Tibial artery (tissue), 4 donors: ENCODE measurements around the gene KCNJ5.

Source experiments
- DNase-seq, 2 donors: peaks; one replicate each; pipeline ENCODE4 v3.0.0-alpha.2; 2019
- H3K27ac ChIP-seq, 2 donors: fragments of 200-600 bp; sonication (generic) in 1 of 2; 1 replicate in 1 of 2; 2 replicates in 1 of 2; pipeline ENCODE4 v1.5.1; 2018 to 2019; ENCODE audit warnings: mild to moderate bottlenecking in 1 of 2
- H3K27me3 ChIP-seq, 2 donors: fragments of 200-600 bp; sonication (generic) in 1 of 2; one replicate each; pipeline versions ENCODE4 v1.5.1 to v1.6.0; 2016 to 2019
- H3K36me3 ChIP-seq, 3 donors: fragments of 200-600 bp; sonication (generic) in 2 of 3; one replicate each; pipeline ENCODE4 v1.5.1; 2016 to 2019; ENCODE audit warnings: mild to moderate bottlenecking in 2 of 3
- H3K4me1 ChIP-seq, 4 donors: fragments of 200-600 bp; sonication (generic) in 2 of 4; 1 replicate in 3 of 4; 2 replicates in 1 of 4; pipeline ENCODE4 v1.5.1; 2016 to 2019
- H3K4me3 ChIP-seq, 2 donors: fragments of 200-600 bp; sonication (generic) in 1 of 2; 1 replicate in 1 of 2; 2 replicates in 1 of 2; pipeline ENCODE4 v1.5.1; 2018 to 2019; ENCODE audit warnings: mild to moderate bottlenecking in 2 of 2
- H3K9me3 ChIP-seq, 3 donors: fragments of 200-600 bp; sonication (generic) in 1 of 3; one replicate each; pipeline ENCODE4 v1.5.1; 2016 to 2019
- intact Hi-C: fragments of 100-400 bp; cut with DNase I; formaldehyde crosslinking; loops from one replicate; pipeline ENCODE4 v1.15.0; 2023; ENCODE audit warnings: low total_unique reads
- TF ChIP-seq, protein P1 (sequence below), 2 experiments: fragments of 200-600 bp in 1 of 2; fragments of 450-650 bp in 1 of 2; IDR thresholded peaks; one replicate each; pipeline ENCODE4 v1.5.1; 2017 to 2019; ENCODE audit warnings: antibody characterized with exemption in 2 of 2, mild to moderate bottlenecking in 1 of 2, moderate library complexity in 1 of 2

The KCNJ5 gene

GRCh38 chr11:128848815-128849455 is 42.2 kb upstream of the KCNJ5 start:
- intact Hi-C loops, result no loop called here

GRCh38 chr11:128852327-128853023 is 38.7 kb upstream of the KCNJ5 start:
- TF ChIP-seq, protein P1, sequence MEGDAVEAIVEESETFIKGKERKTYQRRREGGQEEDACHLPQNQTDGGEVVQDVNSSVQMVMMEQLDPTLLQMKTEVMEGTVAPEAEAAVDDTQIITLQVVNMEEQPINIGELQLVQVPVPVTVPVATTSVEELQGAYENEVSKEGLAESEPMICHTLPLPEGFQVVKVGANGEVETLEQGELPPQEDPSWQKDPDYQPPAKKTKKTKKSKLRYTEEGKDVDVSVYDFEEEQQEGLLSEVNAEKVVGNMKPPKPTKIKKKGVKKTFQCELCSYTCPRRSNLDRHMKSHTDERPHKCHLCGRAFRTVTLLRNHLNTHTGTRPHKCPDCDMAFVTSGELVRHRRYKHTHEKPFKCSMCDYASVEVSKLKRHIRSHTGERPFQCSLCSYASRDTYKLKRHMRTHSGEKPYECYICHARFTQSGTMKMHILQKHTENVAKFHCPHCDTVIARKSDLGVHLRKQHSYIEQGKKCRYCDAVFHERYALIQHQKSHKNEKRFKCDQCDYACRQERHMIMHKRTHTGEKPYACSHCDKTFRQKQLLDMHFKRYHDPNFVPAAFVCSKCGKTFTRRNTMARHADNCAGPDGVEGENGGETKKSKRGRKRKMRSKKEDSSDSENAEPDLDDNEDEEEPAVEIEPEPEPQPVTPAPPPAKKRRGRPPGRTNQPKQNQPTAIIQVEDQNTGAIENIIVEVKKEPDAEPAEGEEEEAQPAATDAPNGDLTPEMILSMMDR (IDR thresholded peaks at IDR 0.05), result no peak
- H3K4me1 ChIP-seq, result no peaks in the 10 kb centered on the region
- H3K9me3 ChIP-seq, result no peaks in the 10 kb centered on the region
- no peak overlapping the region for H3K4me3 ChIP-seq
- no peaks in the 10 kb centered on the region for H3K36me3 ChIP-seq
- H3K27ac ChIP-seq, result no peak overlapping the region
- intact Hi-C loops, result no loop called here
- DNase-seq, result no peak
- H3K27me3 ChIP-seq, result no peaks in the 10 kb centered on the region

More at GRCh38 chr11:128848815-128849455, 42.2 kb upstream of the KCNJ5 start:
- H3K27ac ChIP-seq, result no peak overlapping the region
- TF ChIP-seq, protein P1 (IDR thresholded peaks at IDR 0.05), result peak; percentile 34 to 36
- H3K4me3 ChIP-seq, result no peak overlapping the region
- no peaks in the 10 kb centered on the region for H3K36me3 ChIP-seq
- no peaks in the 10 kb centered on the region for H3K9me3 ChIP-seq
- no peaks in the 10 kb centered on the region for H3K4me1 ChIP-seq
- DNase-seq, result peak in 1 of 2 donors; percentile 48
- peaks cover 0 to 6% of the 10 kb centered on the region in 2 donors for H3K27me3 ChIP-seq

DNA sequence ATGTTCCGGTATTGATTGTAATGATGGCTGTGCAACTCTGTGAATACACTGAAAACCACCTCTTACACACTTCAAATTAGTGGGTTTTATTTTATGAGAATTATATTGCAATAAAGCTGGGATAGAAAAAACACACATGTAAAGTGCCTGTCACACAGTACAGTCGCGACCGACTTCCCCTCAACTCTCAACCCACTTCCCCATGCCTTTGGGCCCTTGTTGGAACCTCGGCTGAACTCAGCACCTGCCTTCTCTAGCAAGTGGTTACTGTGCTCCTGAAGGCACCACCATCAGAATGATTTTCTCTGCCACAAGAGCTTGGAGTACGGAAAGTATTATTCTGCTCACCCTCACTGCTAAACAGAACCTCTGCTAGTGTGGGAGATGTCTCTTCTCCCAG is 37.6 kb upstream of the KCNJ5 start:
- H3K27me3 ChIP-seq, result no peaks in the 10 kb centered on the region

DNA sequence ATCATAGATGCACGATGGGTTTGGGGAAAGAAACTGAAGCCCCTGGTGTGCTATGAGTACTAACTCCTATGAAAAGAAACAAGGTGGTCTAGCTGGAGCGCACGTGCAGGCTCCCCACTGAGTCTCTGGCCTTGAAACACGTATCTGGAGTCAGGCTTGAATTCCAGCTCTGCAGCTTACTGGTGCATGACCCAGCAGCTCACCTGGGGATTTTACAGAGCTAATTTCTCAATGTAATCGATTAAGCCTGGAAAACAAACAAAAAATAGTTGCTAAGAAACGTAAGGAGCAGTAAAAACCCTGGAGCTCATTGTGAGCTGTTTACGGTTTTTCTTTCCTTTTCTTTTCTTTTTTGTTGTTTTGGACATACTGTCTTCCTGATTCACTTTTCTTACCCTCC is 36.3 kb upstream of the KCNJ5 start:
- Histone ChIP-seq H3K4me3 (no peak overlapping the region), H3K9me3 (no peaks in the 10 kb centered on the region), H3K4me1 (no peaks in the 10 kb centered on the region), H3K36me3 (no peaks in the 10 kb centered on the region), H3K27ac (no peak overlapping the region), H3K27me3 (no peaks in the 10 kb centered on the region)
- DNase-seq, result no peak
- TF ChIP-seq, protein P1 (IDR thresholded peaks at IDR 0.05), result no peak
- intact Hi-C loops, result no loop called here

More for the DNA sequence above, 37.6 kb upstream of the KCNJ5 start:
- DNase-seq, result no peak
- TF ChIP-seq, protein P1 (IDR thresholded peaks at IDR 0.05), result no peak
- H3K27ac ChIP-seq, result no peak overlapping the region
- no peaks in the 10 kb centered on the region for H3K4me1 ChIP-seq
- H3K36me3 ChIP-seq, result no peaks in the 10 kb centered on the region
- intact Hi-C loops, result no loop called here
- no peak overlapping the region for H3K4me3 ChIP-seq
- no peaks in the 10 kb centered on the region for H3K9me3 ChIP-seq

DNA sequence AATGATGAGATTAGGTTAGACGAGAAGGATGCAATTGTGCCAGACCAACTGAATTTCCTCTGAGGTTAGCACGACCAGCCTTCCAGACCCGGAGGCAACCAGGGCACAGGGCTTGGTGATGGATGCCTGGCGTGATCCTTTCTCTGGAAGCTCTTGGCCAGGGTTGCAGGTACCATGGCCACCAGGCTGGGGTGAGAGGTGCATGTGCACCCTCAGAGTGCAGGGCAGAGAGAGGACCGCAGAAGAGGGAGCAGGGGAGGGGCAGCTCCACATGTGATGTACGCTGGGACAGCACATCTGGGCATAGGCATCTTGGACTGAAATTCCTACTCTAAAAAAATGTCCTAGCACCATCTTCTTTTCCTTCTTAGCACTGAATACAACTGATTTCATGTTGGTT is 34.9 kb upstream of the KCNJ5 start:
- TF ChIP-seq, protein P1 (IDR thresholded peaks at IDR 0.05), result no peak
- intact Hi-C loops, result no loop called here
- H3K4me1 ChIP-seq, result no peaks in the 10 kb centered on the region
- H3K27me3 ChIP-seq, result no peaks in the 10 kb centered on the region
- H3K27ac ChIP-seq, result no peak overlapping the region
- DNase-seq, result no peak
- H3K9me3 ChIP-seq, result no peaks in the 10 kb centered on the region
- H3K36me3 ChIP-seq, result no peaks in the 10 kb centered on the region
- H3K4me3 ChIP-seq, result no peak overlapping the region
